Measurements from ENCODE around the gene HES7.
A peak's percentile ranks its signal among the peaks of the same experiment; 100 is the strongest.

The HES7 gene

GRCh38 chr17:8162997-8163977, 39.4 kb upstream of the HES7 start:
- Histone ChIP-seq H3K9me2 (replicated peaks; ENCODE audit: insufficient read depth, low read length) (no peaks in the 10 kb centered on the region), H3K4me3 (ENCODE audit: low read length) (peak overlapping the region; percentile 100), H4K20me1 (ENCODE audit: insufficient read depth, low read length) (no peaks in the 10 kb centered on the region), H3K4me1 (ENCODE audit: low read length) (peaks cover 17% of the 10 kb centered on the region), H3F3A (ENCODE audit: insufficient read depth, low read length) (peaks cover 19% of the 10 kb centered on the region), H3K79me2 (ENCODE audit: low read length) (peaks cover 32% of the 10 kb centered on the region), H3K9ac (ENCODE audit: low read length) (peak overlapping the region; percentile 100), H3K4me2 (ENCODE audit: low read depth, low read length) (peak overlapping the region; percentile 100), H3K36me3 (replicated peaks; ENCODE audit: insufficient read depth, low read length) (no peaks in the 10 kb centered on the region), H3K27ac (ENCODE audit: low read length) (peak overlapping the region; percentile 38), H3K9me3 (replicated peaks; ENCODE audit: insufficient read depth, low read length) (no peaks in the 10 kb centered on the region), H2AFZ (ENCODE audit: low read length) (peak overlapping the region; percentile 100), H3K27me3 (replicated peaks; ENCODE audit: insufficient read depth, low read length) (no peaks in the 10 kb centered on the region)
- no peak for DNase-seq
- TF ChIP-seq EZH2phosphoT487 (IDR thresholded peaks at IDR 0.05; ENCODE audit: low read length) (no peak), CTCF (IDR thresholded peaks at IDR 0.05; ENCODE audit: low read length) (no peak), EZH2 (optimal IDR thresholded peaks at IDR 0.05; ENCODE audit: low read depth, low read length) (no peak)

- H3K27ac ChIP-seq (ENCODE audit: low read length) = peak within 1 kb of the TSS; percentile 65
- H3K9me2 ChIP-seq (replicated peaks; ENCODE audit: insufficient read depth, low read length) = no peaks in the 10 kb centered on the region
- peak within 1 kb of the TSS; percentile 100 for H3K4me2 ChIP-seq (ENCODE audit: low read depth, low read length)
- no peaks in the 10 kb centered on the region for H3K9me3 ChIP-seq (replicated peaks; ENCODE audit: insufficient read depth, low read length)
- no peaks in the 10 kb centered on the region for H3K27me3 ChIP-seq (replicated peaks; ENCODE audit: insufficient read depth, low read length)
- peak within 1 kb of the TSS; percentile 100 for H3K9ac ChIP-seq (ENCODE audit: low read length)
- H4K20me1 ChIP-seq (ENCODE audit: insufficient read depth, low read length) = no peaks in the 10 kb centered on the region
- peaks cover 32% of the 10 kb centered on the region for H3K79me2 ChIP-seq (ENCODE audit: low read length)
- no peaks in the 10 kb centered on the region for H3K36me3 ChIP-seq (replicated peaks; ENCODE audit: insufficient read depth, low read length)
- DNase-seq = peak; percentile 69
- no peak for TF ChIP-seq CTCF (IDR thresholded peaks at IDR 0.05; ENCODE audit: low read length)
- TF ChIP-seq EZH2phosphoT487 (IDR thresholded peaks at IDR 0.05; ENCODE audit: low read length) = no peak
- H3F3A ChIP-seq (ENCODE audit: insufficient read depth, low read length) = peaks cover 24% of the 10 kb centered on the region
- H3K4me1 ChIP-seq (ENCODE audit: low read length) = peaks cover 17% of the 10 kb centered on the region
- peak within 1 kb of the TSS; percentile 100 for H3K4me3 ChIP-seq (ENCODE audit: low read length)
- peak within 1 kb of the TSS; percentile 100 for H2AFZ ChIP-seq (ENCODE audit: low read length)
Measured at GRCh38 chr17:8162233-8162996, 38.5 kb upstream of the HES7 start, which contains the start of gene VAMP2. VAMP2 (minus strand) TSS chr17:8162948; CDS start chr17:8162879, 69 bp downstream.

GRCh38 chr17:8161289-8162232, 37.7 kb upstream of the HES7 start:
- no peaks in the 10 kb centered on the region for H4K20me1 ChIP-seq (ENCODE audit: insufficient read depth, low read length)
- peak overlapping the region; percentile 65; the same call in 1 of the 2 replicates for H3K27ac ChIP-seq (ENCODE audit: low read length)
- peaks cover 32% of the 10 kb centered on the region for H3K79me2 ChIP-seq (ENCODE audit: low read length)
- peak overlapping the region; percentile 93 for H3K4me2 ChIP-seq (ENCODE audit: low read depth, low read length)
- H3K4me1 ChIP-seq (ENCODE audit: low read length) = peaks cover 17% of the 10 kb centered on the region
- H3K9me2 ChIP-seq (replicated peaks; ENCODE audit: insufficient read depth, low read length) = no peaks in the 10 kb centered on the region
- peak overlapping the region; percentile 100 for H3K4me3 ChIP-seq (ENCODE audit: low read length)
- no peak overlapping the region for H2AFZ ChIP-seq (ENCODE audit: low read length)
- no peaks in the 10 kb centered on the region for H3K9me3 ChIP-seq (replicated peaks; ENCODE audit: insufficient read depth, low read length)
- H3F3A ChIP-seq (ENCODE audit: insufficient read depth, low read length) = peaks cover 29% of the 10 kb centered on the region
- no peak for DNase-seq
- H3K9ac ChIP-seq (ENCODE audit: low read length) = peak overlapping the region; percentile 100
- H3K36me3 ChIP-seq (replicated peaks; ENCODE audit: insufficient read depth, low read length) = no peaks in the 10 kb centered on the region
- no peaks in the 10 kb centered on the region for H3K27me3 ChIP-seq (replicated peaks; ENCODE audit: insufficient read depth, low read length)
- TF ChIP-seq EZH2phosphoT487 (IDR thresholded peaks at IDR 0.05; ENCODE audit: low read length) = no peak
- no peak for TF ChIP-seq CTCF (IDR thresholded peaks at IDR 0.05; ENCODE audit: low read length)
- TF ChIP-seq EZH2 (optimal IDR thresholded peaks at IDR 0.05; ENCODE audit: low read depth, low read length) = no peak

Data from MM.1S (cell line).